ENCODE data around the gene VPS11. TPM values are rescaled to one million over a fixed set of nuclear protein-coding genes. Genes with fewer than 3 reads are reported as not detected.

VPS11 gene
- polyA plus RNA-seq, 1 donor from 2014 or later = 24.8 TPM

DNA sequence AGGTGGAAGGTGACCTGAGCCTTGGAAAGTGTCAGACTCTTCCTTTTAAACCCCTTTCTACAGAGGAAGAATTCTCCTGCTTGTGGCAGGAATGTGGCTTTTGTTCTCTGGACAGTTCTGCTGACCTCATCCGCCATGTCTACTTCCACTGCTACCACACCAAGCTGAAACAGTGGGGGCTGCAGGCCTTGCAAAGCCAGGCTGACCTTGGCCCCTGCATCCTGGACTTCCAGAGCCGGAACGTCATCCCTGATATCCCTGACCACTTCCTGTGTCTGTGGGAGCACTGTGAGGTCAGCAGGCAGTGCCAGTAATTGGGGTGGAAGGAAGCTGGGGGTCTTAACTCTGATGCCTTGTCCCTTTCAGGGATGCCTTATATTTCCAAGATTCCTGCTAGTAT is 63.0 kb downstream of the VPS11 start:
- Histone ChIP-seq H3F3A (ENCODE audit: insufficient read depth, low read length, poor library complexity, severe bottlenecking) (no peaks in the 10 kb centered on the region), H3K36me3 (ENCODE audit: insufficient read depth, low read length) (peaks cover 5% of the 10 kb centered on the region), H3K4me3 (ENCODE audit: low read length) (no peak overlapping the region), H3K9me3 (ENCODE audit: low read length) (no peaks in the 10 kb centered on the region), H3K4me2 (ENCODE audit: low read length) (no peak overlapping the region), H3K27ac (ENCODE audit: low read length) (no peak overlapping the region), H3K27me3 (ENCODE audit: insufficient read depth, low read depth, low read length) (no peaks in the 10 kb centered on the region), H4K20me1 (ENCODE audit: insufficient read depth) (no peaks in the 10 kb centered on the region), H3K9ac (ENCODE audit: low read length) (no peak overlapping the region), H3K79me2 (replicated peaks; ENCODE audit: insufficient read depth, low read length) (no peaks in the 10 kb centered on the region), H2AFZ (ENCODE audit: low read depth, low read length) (no peak overlapping the region), H3K9me2 (ENCODE audit: insufficient read depth, low read length) (no peaks in the 10 kb centered on the region)
- TF ChIP-seq TAF1 (IDR thresholded peaks at IDR 0.05; ENCODE audit: low read depth) (no peak), EP300 (conservative IDR thresholded peaks at IDR 0.05; ENCODE audit: poor library complexity, severe bottlenecking) (no peak), SMC3 (conservative IDR thresholded peaks at IDR 0.05; ENCODE audit: poor library complexity) (no peak), RAD21 (conservative IDR thresholded peaks at IDR 0.05) (no peak), MXI1 (conservative IDR thresholded peaks at IDR 0.05; ENCODE audit: poor library complexity, severe bottlenecking) (no peak), EZH2 (IDR thresholded peaks at IDR 0.05; ENCODE audit: borderline replicate concordance, insufficient read depth, low read length, poor library complexity, severe bottlenecking) (no peak), POLR2AphosphoS5 (IDR thresholded peaks at IDR 0.05) (no peak)
- TF ChIP-seq, protein P1, sequence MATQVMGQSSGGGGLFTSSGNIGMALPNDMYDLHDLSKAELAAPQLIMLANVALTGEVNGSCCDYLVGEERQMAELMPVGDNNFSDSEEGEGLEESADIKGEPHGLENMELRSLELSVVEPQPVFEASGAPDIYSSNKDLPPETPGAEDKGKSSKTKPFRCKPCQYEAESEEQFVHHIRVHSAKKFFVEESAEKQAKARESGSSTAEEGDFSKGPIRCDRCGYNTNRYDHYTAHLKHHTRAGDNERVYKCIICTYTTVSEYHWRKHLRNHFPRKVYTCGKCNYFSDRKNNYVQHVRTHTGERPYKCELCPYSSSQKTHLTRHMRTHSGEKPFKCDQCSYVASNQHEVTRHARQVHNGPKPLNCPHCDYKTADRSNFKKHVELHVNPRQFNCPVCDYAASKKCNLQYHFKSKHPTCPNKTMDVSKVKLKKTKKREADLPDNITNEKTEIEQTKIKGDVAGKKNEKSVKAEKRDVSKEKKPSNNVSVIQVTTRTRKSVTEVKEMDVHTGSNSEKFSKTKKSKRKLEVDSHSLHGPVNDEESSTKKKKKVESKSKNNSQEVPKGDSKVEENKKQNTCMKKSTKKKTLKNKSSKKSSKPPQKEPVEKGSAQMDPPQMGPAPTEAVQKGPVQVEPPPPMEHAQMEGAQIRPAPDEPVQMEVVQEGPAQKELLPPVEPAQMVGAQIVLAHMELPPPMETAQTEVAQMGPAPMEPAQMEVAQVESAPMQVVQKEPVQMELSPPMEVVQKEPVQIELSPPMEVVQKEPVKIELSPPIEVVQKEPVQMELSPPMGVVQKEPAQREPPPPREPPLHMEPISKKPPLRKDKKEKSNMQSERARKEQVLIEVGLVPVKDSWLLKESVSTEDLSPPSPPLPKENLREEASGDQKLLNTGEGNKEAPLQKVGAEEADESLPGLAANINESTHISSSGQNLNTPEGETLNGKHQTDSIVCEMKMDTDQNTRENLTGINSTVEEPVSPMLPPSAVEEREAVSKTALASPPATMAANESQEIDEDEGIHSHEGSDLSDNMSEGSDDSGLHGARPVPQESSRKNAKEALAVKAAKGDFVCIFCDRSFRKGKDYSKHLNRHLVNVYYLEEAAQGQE (IDR thresholded peaks at IDR 0.05; ENCODE audit: borderline replicate concordance) = no peak
- TF ChIP-seq, protein P2, sequence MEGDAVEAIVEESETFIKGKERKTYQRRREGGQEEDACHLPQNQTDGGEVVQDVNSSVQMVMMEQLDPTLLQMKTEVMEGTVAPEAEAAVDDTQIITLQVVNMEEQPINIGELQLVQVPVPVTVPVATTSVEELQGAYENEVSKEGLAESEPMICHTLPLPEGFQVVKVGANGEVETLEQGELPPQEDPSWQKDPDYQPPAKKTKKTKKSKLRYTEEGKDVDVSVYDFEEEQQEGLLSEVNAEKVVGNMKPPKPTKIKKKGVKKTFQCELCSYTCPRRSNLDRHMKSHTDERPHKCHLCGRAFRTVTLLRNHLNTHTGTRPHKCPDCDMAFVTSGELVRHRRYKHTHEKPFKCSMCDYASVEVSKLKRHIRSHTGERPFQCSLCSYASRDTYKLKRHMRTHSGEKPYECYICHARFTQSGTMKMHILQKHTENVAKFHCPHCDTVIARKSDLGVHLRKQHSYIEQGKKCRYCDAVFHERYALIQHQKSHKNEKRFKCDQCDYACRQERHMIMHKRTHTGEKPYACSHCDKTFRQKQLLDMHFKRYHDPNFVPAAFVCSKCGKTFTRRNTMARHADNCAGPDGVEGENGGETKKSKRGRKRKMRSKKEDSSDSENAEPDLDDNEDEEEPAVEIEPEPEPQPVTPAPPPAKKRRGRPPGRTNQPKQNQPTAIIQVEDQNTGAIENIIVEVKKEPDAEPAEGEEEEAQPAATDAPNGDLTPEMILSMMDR (IDR thresholded peaks at IDR 0.05; ENCODE audit: poor library complexity, severe bottlenecking) = no peak

Other genes with a start within 250 kb of the VPS11 start
- not detected in 2 replicates for gene CXCR5, start 183.9 kb upstream of the VPS11 start, polyA plus RNA-seq
- 1.1 and 1.5 TPM in 2 replicates for gene BCL9L, start 141.9 kb upstream of the VPS11 start, polyA plus RNA-seq
- 0.38 TPM in 1 of 2 replicates, not detected in the other for gene UPK2, start 111.5 kb upstream of the VPS11 start, polyA plus RNA-seq
- gene FOXR1, start 96.1 kb upstream of the VPS11 start, polyA plus RNA-seq = not detected in 2 replicates
- 69.9 and 70.3 TPM in 2 replicates for gene CENATAC, start 69.7 kb upstream of the VPS11 start, polyA plus RNA-seq
- 1,615 and 1,728 TPM in 2 replicates for gene RPS25, start 49.5 kb upstream of the VPS11 start, polyA plus RNA-seq
- 271 and 276 TPM in 2 replicates for gene TRAPPC4, start 49.1 kb upstream of the VPS11 start, polyA plus RNA-seq
- gene SLC37A4, start 36.9 kb upstream of the VPS11 start, polyA plus RNA-seq = 23.5 and 25.8 TPM in 2 replicates
- 68.4 and 74.6 TPM in 2 replicates for gene HYOU1, start 10.6 kb upstream of the VPS11 start, polyA plus RNA-seq
- gene HMBS, start 17.1 kb downstream of the VPS11 start, polyA plus RNA-seq = 12.7 and 15.9 TPM in 2 replicates
- 9.8 and 27.0 TPM in 2 replicates for gene DPAGT1, start 34.0 kb downstream of the VPS11 start, polyA plus RNA-seq
- 13.6 and 21.6 TPM in 2 replicates for gene C2CD2L, start 39.5 kb downstream of the VPS11 start, polyA plus RNA-seq
- gene HINFP, start 53.8 kb downstream of the VPS11 start, polyA plus RNA-seq = 50.0 and 58.8 TPM in 2 replicates
- 1.5 and 3.0 TPM in 2 replicates for gene ABCG4, start 81.2 kb downstream of the VPS11 start, polyA plus RNA-seq
- gene NLRX1, start 100.9 kb downstream of the VPS11 start, polyA plus RNA-seq = 0.60 and 1.6 TPM in 2 replicates
- not detected in 2 replicates for gene NHERF4, start 117.7 kb downstream of the VPS11 start, polyA plus RNA-seq
- 10.5 and 10.7 TPM in 2 replicates for gene CBL, start 138.5 kb downstream of the VPS11 start, polyA plus RNA-seq
- 7.5 and 12.5 TPM in 2 replicates for gene MCAM, start 249.3 kb downstream of the VPS11 start, polyA plus RNA-seq

Data from neural cell (in vitro differentiated cells).